ENCODE measurements around the gene ELAVL2.

GRCh38 chr9:23644326-23644725 lies 181.7 kb downstream of the ELAVL2 start:
- TF ChIP-seq CTCF (IDR thresholded peaks at IDR 0.05) (no peak), EZH2phosphoT487 (IDR thresholded peaks at IDR 0.05) (no peak), EZH2 (IDR thresholded peaks at IDR 0.05) (no peak)
